K562 (cell line): ENCODE data around the gene TBC1D9. TPM values are rescaled to one million over a fixed set of nuclear protein-coding genes. Genes with fewer than 3 reads are reported as not detected.

Experiments
- ATAC-seq: fragments of 200-7000 bp; cut with Tn5 transposase; 3 replicates; pipeline ENCODE4 v1.9.1; 2020; ENCODE audit warnings: moderate library complexity
- BruUV-seq: library from RNA; stranded (reverse); fragments of 400-500 nt; replicated peaks from 2 replicates; lab custom pipeline; 2021; lab: Mats Ljungman, UMichigan
- CTCF ChIA-PET: fragments of 300-600 bp; formaldehyde crosslinking; extraction: SDS; loops from one replicate; lab custom pipeline; 2021; ENCODE audit warnings: low intra/inter-chr PET ratio; lab: Yijun Ruan, JAX
- POLR2A ChIA-PET: fragments of 300-600, 350-650 bp; sonication (Branson Sonifier 250); formaldehyde crosslinking; extraction: SDS; loops from one replicate; lab custom pipeline; 2021; ENCODE audit warnings: antibody characterized with exemption, inconsistent platforms; lab: Yijun Ruan, JAX
- DNase-seq, 4 experiments: peaks; one replicate each; pipeline versions ENCODE4 v3.0.0 to v3.0.0-alpha.2; 2011 to 2018; ENCODE audit warnings: low spot score in 3 of 4, mixed read lengths in 3 of 4; ENCODE audit errors: extremely low read depth in 1 of 4
- FAIRE-seq: peaks from 2 replicates; lab custom pipeline; 2011; peaks lifted over from hg19 to GRCh38; lab: Jason Lieb, UNC
- H2AFZ ChIP-seq: 2 replicates; pipeline ENCODE4 v1.6.0; 2011; ENCODE audit warnings: low read depth, low read length, control low read depth, inconsistent platforms
- H3K27ac ChIP-seq: fragments of 200-600 bp; 3 replicates; pipeline ENCODE4 v1.8.0; 2011; ENCODE audit warnings: low read depth, mild to moderate bottlenecking, control low read depth, inconsistent platforms, low read length, moderate library complexity, mixed read lengths; ENCODE audit errors: extremely low read depth
- H3K27me3 ChIP-seq, 2 experiments: fragments of 300-600 bp in 1 of 2; 2 replicates in 1 of 2; 3 replicates in 1 of 2; pipeline versions ENCODE4 v1.6.0 to v1.8.0; 2011; ENCODE audit warnings: inconsistent platforms in 2 of 2, low read length in 2 of 2, mild to moderate bottlenecking in 1 of 2, mixed read lengths in 1 of 2, moderate library complexity in 1 of 2; ENCODE audit not compliant: control insufficient read depth in 2 of 2, insufficient read depth in 2 of 2
- H3K36me3 ChIP-seq: fragments of 300-600 bp; 3 replicates; pipeline ENCODE4 v1.8.0; 2011; ENCODE audit warnings: mild to moderate bottlenecking, low read length, inconsistent platforms; ENCODE audit not compliant: control insufficient read depth, insufficient read depth
- H3K4me1 ChIP-seq, 2 experiments: fragments of 200-600 bp in 1 of 2; replicated peaks in 1 of 2; 2 replicates in 1 of 2; 3 replicates in 1 of 2; pipeline versions ENCODE4 v1.5.1 to v1.8.0; 2011; ENCODE audit warnings: inconsistent platforms in 2 of 2, low read length in 2 of 2, mild to moderate bottlenecking in 1 of 2, mixed read lengths in 1 of 2, moderate library complexity in 1 of 2; ENCODE audit not compliant: control insufficient read depth in 2 of 2, insufficient read depth in 2 of 2
- H3K4me2 ChIP-seq: 2 replicates; pipeline ENCODE4 v1.6.1; 2011; ENCODE audit warnings: low read length, control low read depth, inconsistent platforms, mixed read lengths; ENCODE audit not compliant: insufficient read depth
- H3K4me3 ChIP-seq: fragments of 200-600 bp; sonication (generic), shearing (Covaris generic); 2 replicates; pipeline ENCODE4 v1.5.1; 2016; ENCODE audit warnings: control low read depth, inconsistent platforms
- H3K79me2 ChIP-seq: fragments of 200-600 bp; 3 replicates; pipeline ENCODE4 v1.8.0; 2011; ENCODE audit warnings: low read length, inconsistent platforms; ENCODE audit not compliant: control insufficient read depth, insufficient read depth
- H3K9ac ChIP-seq, 2 experiments: 2 replicates each; pipeline versions ENCODE4 v1.6.0 to v1.6.1; 2011; ENCODE audit warnings: low read depth in 2 of 2, low read length in 2 of 2, control low read depth in 1 of 2, inconsistent platforms in 1 of 2, mild to moderate bottlenecking in 1 of 2, mixed read lengths in 1 of 2; ENCODE audit not compliant: insufficient read depth in 1 of 2
- H3K9me1 ChIP-seq: one replicate; pipeline ENCODE4 v1.6.0; 2011; ENCODE audit warnings: inconsistent platforms, mild to moderate bottlenecking, low read length, moderate library complexity; ENCODE audit not compliant: control insufficient read depth, insufficient read depth
- H3K9me3 ChIP-seq: replicated peaks from 2 replicates; pipeline ENCODE4 v1.5.1; 2011; ENCODE audit warnings: low read depth, low read length, inconsistent platforms; ENCODE audit not compliant: control insufficient read depth, insufficient read depth
- H4K20me1 ChIP-seq: replicated peaks from 2 replicates; pipeline ENCODE4 v1.6.1; 2011; ENCODE audit warnings: low read length, inconsistent platforms, mixed read lengths; ENCODE audit not compliant: control insufficient read depth, insufficient read depth
- ATF7 ChIP-seq: fragments of 450-650 bp; IDR thresholded peaks from 2 replicates; pipeline ENCODE4 v1.7.1; 2014; ENCODE audit warnings: mild to moderate bottlenecking, moderate library complexity
- CREB1 ChIP-seq, 2 experiments: sonication (generic) in 1 of 2; formaldehyde crosslinking in 1 of 2; IDR thresholded peaks; 2 replicates each; pipeline versions ENCODE4 v1.6.1 to v1.8.0; 2012 to 2022; ENCODE audit warnings: inconsistent platforms in 1 of 2, mild to moderate bottlenecking in 1 of 2, missing genetic modification reagents in 1 of 2, moderate library complexity in 1 of 2
- ETV1 ChIP-seq: fragments of 450-650 bp; conservative IDR thresholded peaks from 2 replicates; pipeline ENCODE4 v1.6.1; 2016; ENCODE audit warnings: missing genetic modification characterization, control low read depth, low read depth, missing compliant biosample characterization
- FOS ChIP-seq: IDR thresholded peaks from 3 replicates; pipeline ENCODE4 v1.6.1; 2011; ENCODE audit not compliant: insufficient read length; ENCODE audit errors: extremely low read depth
- GTF2E2 ChIP-seq: fragments of 200-800 bp; sonication (Bioruptor generic); IDR thresholded peaks from 2 replicates; pipeline ENCODE4 v1.6.1; 2016; ENCODE audit warnings: missing genetic modification characterization, missing compliant biosample characterization
- SIRT6 ChIP-seq: IDR thresholded peaks from one replicate; pipeline ENCODE4 v1.6.1; 2012; ENCODE audit warnings: low read depth, mild to moderate bottlenecking, control low read depth, inconsistent platforms, low read length, moderate library complexity
- TCF15 ChIP-seq: fragments of 250-450 bp; sonication (Bioruptor Pico); IDR thresholded peaks from 2 replicates; pipeline ENCODE4 v1.8.0; 2022; ENCODE audit warnings: moderate library complexity, mild to moderate bottlenecking, inconsistent platforms
- THAP7 ChIP-seq: fragments of 250-450 bp; sonication (Bioruptor Pico); IDR thresholded peaks from 2 replicates; pipeline ENCODE4 v1.5.0; 2021
- ZC3H11A ChIP-seq: IDR thresholded peaks from 2 replicates; pipeline ENCODE4 v1.6.1; 2012; ENCODE audit warnings: low read depth, low read length, improper control_type of control experiment
- WGBS: fragments of 100-300 bp; shearing (Covaris generic); methylation state at CpG from one replicate; pipeline ENCODE4 v1.1.6; 2016; ENCODE audit warnings: low coverage, mixed read lengths; ENCODE audit not compliant: insufficient coverage; ENCODE audit errors: missing lambda C conversion rate; 5-methylcytosine and 5-hydroxymethylcytosine counted together
- in situ Hi-C: fragments of 300-500 bp; cut with MboI; formaldehyde crosslinking; loops from 4 replicates; pipeline ENCODE4 v1.15.0; 2018; ENCODE audit warnings: inconsistent platforms, mixed read lengths
- intact Hi-C: fragments of 100-400 bp; cut with micrococcal nuclease; formaldehyde crosslinking; loops from 2 replicates; pipeline ENCODE4 v1.14.2; 2022
- polyA plus RNA-seq, 8 experiments: library from polyadenylated mRNA; depleted of rRNA in 4 of 8; stranded (reverse) in 5 of 8; unstranded in 3 of 8; fragments of >200 nt; fragmentation: Nextera tagmentation in 2 of 8; fragmentation: Illumina TruSeq in 1 of 8; extraction: Ambion mirVana in 2 of 8; extraction: Trizol in 1 of 8; gene quantifications; 2 replicates each; pipeline versions ENCODE4 v1.2.1 to v1.2.3, GENCODE V29; 2011 to 2014; ENCODE audit warnings: inconsistent platforms in 1 of 8, missing spikeins in 1 of 8
- total RNA-seq, 7 experiments: library from RNA; depleted of rRNA in 6 of 7; stranded (reverse); fragments of >200 nt in 6 of 7; fragmentation: Illumina TruSeq in 2 of 7; extraction: Trizol in 2 of 7; gene quantifications; 2 replicates each; pipeline versions ENCODE4 v1.2.1 to v1.2.3, GENCODE V29; 2011 to 2021; ENCODE audit warnings: low replicate concordance in 1 of 7
- TF ChIP-seq, protein P1 (sequence below), 2 experiments: fragments of 450-650 bp in 1 of 2; sonication (generic) in 1 of 2; formaldehyde crosslinking in 1 of 2; IDR thresholded peaks in 1 of 2; conservative IDR thresholded peaks in 1 of 2; 2 replicates each; pipeline versions ENCODE4 v1.6.1 to v1.8.1; 2016 to 2023; ENCODE audit warnings: mild to moderate bottlenecking in 2 of 2, moderate library complexity in 2 of 2, inconsistent platforms in 1 of 2, missing genetic modification reagents in 1 of 2
- TF ChIP-seq, protein P2 (sequence below): fragments of 450-650 bp; IDR thresholded peaks from 2 replicates; pipeline ENCODE4 v1.6.1; 2016; ENCODE audit warnings: low read depth, mild to moderate bottlenecking, moderate library complexity

TBC1D9 gene
- total and polyA plus RNA-seq, 9 of the 15 experiments (the other 6 are each of a cell fraction or from before 2014, with no cell fraction given): 0.13 TPM; not detected in 8

GRCh38 chr4:140690093-140690492, 66.1 kb downstream of the TBC1D9 start:
- BruUV-seq: no TSS peak
- no peak overlapping the region for H3K27ac ChIP-seq
- H4K20me1 ChIP-seq: no peaks in the 10 kb centered on the region
- 0% methylated on average over 1 of the region's 1 CpG for WGBS
- intact Hi-C loops (no loop called here), in situ Hi-C loops (no loop called here)
- H3K4me1 ChIP-seq: no peaks in the 10 kb centered on the region
- no peaks in the 10 kb centered on the region for H3K79me2 ChIP-seq
- DNase-seq: no peak
- H3K27me3 ChIP-seq: no peaks in the 10 kb centered on the region
- TF ChIP-seq, protein P1, sequence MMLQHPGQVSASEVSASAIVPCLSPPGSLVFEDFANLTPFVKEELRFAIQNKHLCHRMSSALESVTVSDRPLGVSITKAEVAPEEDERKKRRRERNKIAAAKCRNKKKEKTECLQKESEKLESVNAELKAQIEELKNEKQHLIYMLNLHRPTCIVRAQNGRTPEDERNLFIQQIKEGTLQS (IDR thresholded peaks at IDR 0.05): no peak
- TF ChIP-seq, protein P1 (CRISPR knock-in tag; conservative IDR thresholded peaks at IDR 0.05): no peak
- TF ChIP-seq TCF15 (CRISPR knock-in tag): no peak
- no peak for TF ChIP-seq ATF7
- TF ChIP-seq GTF2E2 (tag): no peak
- TF ChIP-seq THAP7: no peak
- no peak for TF ChIP-seq CREB1 (IDR thresholded peaks at IDR 0.05)
- TF ChIP-seq CREB1 (CRISPR knock-in tag; IDR thresholded peaks at IDR 0.05): no peak
- no peak for TF ChIP-seq ETV1 (tag)
- TF ChIP-seq, protein P2, sequence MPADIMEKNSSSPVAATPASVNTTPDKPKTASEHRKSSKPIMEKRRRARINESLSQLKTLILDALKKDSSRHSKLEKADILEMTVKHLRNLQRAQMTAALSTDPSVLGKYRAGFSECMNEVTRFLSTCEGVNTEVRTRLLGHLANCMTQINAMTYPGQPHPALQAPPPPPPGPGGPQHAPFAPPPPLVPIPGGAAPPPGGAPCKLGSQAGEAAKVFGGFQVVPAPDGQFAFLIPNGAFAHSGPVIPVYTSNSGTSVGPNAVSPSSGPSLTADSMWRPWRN: no peak
- no peak for TF ChIP-seq FOS
- no peak for TF ChIP-seq ZC3H11A
- no peak for TF ChIP-seq SIRT6
- H3K4me3 ChIP-seq: no peak overlapping the region
- no peaks in the 10 kb centered on the region for H3K36me3 ChIP-seq
- H3K9me3 ChIP-seq: no peaks in the 10 kb centered on the region
- ATAC-seq: no peak
- no peak overlapping the region for H3K4me2 ChIP-seq
- no peak overlapping the region for H3K9ac ChIP-seq
- H2AFZ ChIP-seq: no peak overlapping the region
- no peaks in the 10 kb centered on the region for H3K9me1 ChIP-seq
- CTCF ChIA-PET: no interaction called here
- FAIRE-seq: no peak
- POLR2A ChIA-PET: no interaction called here
